HG02623 (cell line): ENCODE results near the gene LMBR1L.
"Not testable (repeated sequence)": the region's sequence is repeated elsewhere in the genome, so short reads cannot be mapped to it uniquely, and the experiment has no call there.

Experiments
- ATAC-seq: cut with Tn5 transposase; IDR thresholded peaks from one replicate; pipeline ENCODE4 v1.9.1; 2021; ENCODE audit warnings: moderate library complexity; ENCODE audit not compliant: unreplicated experiment

The LMBR1L gene

DNA sequence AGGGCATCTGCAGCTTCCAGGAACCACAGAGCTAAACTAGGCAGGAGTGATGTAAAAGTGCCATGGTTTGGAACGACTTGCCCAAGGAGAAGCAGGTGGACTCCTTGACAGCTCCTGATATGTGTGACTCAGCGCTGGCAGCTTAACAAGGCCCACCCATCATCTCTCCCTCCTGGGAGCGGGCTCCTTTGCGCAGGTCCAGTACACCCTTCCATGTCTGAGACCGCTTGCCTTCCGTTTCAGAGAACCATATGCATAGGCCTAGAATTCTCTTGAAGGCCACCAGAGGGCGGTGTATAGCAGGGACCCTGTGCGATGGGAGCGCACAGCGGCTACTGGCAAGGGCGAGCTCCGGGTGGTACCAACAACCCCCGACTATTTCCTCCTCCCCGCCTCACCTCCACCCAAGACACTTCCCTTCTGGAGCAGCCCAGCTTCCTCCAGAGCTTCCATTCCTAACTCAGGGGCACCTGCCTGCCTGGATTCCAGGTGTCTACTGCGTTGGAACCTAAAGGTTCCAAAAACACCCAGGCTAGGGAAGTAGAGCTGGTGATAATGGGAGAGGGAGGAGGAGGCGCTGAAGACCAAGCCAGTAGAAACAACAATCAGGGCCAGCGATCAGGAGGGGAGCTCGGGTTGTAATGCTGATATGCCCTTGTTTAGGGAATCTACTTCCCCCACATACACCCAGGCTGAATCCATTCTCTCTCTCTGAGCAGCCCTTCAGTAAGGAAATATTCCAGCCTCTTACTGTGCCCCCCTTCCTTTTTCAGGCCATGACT is 22.3 kb downstream of the LMBR1L start:
- peak; percentile 77 for ATAC-seq

GRCh38 chr12:49086116-49086515 is 24.5 kb downstream of the LMBR1L start:
- ATAC-seq: no peak

DNA sequence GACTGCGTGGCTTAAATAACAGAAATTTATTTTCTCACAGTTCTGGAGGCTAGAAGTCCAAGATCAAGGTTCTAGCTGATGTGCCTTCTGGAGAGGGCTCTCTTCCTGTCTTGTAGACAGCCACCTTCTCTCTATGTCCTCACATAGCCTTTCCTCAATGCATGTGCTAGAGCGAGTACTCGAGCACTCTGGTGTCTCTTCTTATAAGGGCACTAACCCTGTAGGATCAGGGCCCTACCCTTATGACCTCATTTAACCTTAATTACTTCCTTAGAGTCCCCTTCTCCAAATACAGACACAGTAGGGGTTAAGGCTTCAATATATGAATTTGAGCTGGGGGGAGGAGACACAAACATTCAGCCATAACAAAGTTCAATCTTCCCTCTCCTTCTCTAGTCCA is 26.2 kb downstream of the LMBR1L start:
- ATAC-seq: no peak

GRCh38 chr12:49079793-49080192 is 30.9 kb downstream of the LMBR1L start:
- no peak for ATAC-seq

DNA sequence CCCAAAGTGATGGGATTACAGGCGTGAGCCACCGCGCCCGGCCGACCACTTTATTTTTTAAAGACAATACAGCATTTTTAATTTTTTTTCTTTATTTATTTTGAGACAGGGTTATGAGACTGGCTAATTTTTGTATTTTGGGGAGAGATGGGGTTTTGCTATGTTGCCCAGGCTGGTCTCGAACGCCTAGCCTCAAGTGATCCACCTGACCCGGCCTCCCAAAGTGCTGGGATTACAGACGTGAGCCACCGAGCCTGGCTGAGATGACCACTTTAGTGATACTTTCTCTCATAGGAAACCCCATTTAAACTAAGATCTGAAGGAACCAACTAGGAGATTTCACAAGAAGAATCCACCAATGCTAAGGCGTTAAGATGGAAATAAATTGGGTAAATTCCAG is 39.7 kb downstream of the LMBR1L start:
- ATAC-seq: no peak

DNA sequence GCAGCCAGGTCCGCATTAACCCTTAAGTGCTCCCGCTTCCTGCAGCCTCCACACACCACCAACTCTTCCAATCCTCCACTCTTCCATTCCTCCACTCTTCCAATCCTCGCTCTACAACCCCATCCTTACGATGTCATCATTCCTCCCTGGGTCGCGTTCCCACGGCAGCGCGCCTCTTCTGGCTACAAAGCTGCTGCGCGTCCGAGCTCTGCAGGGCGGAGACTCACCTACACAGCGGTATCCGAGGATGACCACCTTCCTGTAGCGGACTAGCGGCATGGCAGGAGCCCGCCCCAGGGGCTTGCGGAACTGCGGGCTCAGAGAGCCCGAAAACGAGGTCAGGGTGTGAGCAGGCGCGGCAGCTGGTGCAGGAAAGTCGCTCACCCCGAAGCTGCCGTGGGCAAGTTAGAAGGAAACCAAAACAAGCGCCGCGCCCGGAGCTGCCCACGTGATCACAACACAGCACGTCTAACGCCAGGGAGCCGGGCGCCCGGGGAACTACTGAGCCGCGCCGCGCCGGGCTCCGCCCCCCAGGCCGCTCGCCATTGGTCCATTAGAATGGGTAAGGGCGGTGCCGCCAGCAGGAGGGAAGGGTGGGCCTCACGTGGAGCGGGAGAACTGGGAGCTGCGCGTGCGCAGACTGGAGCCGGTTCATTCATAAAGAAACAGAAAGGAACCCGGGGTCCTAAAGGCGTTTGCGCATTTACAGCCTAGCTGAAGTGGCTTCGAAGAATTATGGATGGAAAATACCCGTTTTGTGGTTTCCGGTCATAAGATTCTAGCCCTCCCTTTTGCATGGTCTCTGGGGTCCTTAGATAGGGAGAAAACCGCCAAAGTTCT is 40.9 kb downstream of the LMBR1L start, which contains the start of gene RHEBL1:
TSS of gene RHEBL1 (minus strand) at position 473 of the 840 bp plus-strand sequence. CDS start at position 279, 194 bp downstream.
- ATAC-seq: peak; percentile 99

DNA sequence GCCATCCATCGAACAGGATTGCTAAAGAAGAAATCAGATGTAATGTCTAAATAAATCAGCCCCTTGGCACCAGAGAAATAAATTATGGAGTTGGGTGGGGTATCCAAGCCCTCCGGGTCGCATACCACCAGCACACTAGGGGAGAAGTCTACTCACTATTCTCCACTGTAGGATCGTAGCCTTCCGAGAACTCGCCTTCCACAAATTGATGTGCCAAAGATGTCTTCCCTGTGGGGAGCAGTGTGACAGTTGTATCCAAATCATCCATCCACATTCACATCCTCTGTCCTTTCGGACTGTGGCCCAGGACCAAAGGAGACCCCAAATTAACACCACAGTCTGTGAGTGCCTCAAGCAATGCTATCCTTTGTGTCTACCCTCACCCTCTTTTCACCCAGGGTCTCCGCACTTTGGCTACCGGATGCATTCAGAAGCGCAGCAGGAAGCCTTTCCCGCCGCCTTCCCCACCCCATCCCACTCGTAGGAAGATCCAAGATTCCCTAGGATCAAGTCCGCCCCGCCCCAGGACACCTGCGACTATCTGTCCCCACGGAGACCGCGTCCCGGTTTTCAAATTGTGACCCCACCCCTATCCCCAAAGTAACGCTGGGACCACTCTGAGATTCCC is 41.7 kb downstream of the LMBR1L start:
- no peak for ATAC-seq

DNA sequence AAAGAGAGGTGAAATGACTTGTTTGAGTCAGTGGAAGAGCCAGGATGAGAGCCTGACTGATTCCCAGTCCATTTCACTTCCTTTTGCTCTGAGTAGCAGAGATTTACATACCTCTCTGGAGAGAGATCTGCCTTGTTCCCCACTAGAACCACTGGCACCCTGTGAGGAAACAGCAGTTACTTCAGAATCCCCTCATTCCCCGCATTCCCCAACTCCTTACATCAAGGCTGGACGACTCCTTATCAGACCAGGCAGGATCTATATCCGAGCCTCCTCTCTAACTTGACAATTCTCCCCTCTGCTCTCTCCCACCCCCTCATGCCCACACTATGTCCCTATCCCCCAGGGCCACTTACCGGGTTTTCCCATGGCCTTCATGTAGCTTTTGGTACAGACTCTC is 44.5 kb downstream of the LMBR1L start:
- ATAC-seq: no peak

DNA sequence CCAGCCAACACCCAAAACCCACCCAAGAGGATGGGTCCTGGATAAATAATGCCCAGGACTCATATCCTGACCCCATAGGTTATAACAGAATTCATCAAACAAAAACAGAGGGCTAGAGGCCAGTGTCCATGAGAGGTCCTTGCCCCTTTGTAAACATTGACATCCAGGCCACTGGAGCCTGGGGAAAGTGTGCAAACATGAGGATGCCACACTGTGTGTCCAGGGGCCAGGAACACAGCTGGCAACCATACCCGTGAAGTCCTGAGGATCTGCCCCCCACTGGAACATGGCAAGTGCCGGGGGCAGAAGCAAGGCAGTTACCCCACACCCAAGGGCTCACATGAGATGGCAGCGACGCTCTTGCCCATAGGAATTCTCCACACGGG is 45.9 kb downstream of the LMBR1L start:
- ATAC-seq: no peak

GRCh38 chr12:49061916-49062315 is 48.7 kb downstream of the LMBR1L start:
- ATAC-seq: not testable (repeated sequence)

DNA sequence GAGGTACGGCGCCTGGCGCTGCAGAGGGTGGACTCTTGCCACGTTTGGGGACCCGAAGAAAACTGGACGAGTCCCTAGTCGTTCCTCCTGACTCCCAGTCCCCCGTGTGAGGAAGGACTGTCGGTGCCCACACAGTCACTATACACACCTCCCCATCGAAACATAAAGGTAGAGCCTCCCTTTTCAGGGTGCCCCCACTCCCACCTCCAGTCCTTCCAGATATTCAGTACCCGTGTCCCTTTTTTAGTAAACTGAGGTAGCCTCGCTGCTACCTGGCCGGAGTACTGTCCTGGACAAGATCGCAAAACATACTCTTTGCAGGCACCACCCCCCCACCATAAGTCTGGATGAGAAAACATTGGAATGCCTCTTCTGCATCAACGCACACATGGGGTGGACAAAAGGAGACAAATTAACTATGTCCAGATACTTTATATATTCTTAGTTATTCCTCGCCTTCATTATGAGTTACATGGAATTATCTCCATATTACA is 49.4 kb downstream of the LMBR1L start:
- peak; percentile 6 for ATAC-seq

GRCh38 chr12:49060237-49061156 is 50.1 kb downstream of the LMBR1L start, which contains the start of gene KMT2D:
TSS of gene KMT2D (minus strand) at chr12:49060794. CDS start at chr12:49055324, 5,470 bp downstream.
- ATAC-seq: peak; percentile 33

- ATAC-seq: peak; percentile 5
These were observed 51.1 kb downstream of the LMBR1L start for GRCh38 chr12:49059299-49060171.

- no peak for ATAC-seq
These were observed 51.7 kb downstream of the LMBR1L start for GRCh38 chr12:49059045-49059298.

DNA sequence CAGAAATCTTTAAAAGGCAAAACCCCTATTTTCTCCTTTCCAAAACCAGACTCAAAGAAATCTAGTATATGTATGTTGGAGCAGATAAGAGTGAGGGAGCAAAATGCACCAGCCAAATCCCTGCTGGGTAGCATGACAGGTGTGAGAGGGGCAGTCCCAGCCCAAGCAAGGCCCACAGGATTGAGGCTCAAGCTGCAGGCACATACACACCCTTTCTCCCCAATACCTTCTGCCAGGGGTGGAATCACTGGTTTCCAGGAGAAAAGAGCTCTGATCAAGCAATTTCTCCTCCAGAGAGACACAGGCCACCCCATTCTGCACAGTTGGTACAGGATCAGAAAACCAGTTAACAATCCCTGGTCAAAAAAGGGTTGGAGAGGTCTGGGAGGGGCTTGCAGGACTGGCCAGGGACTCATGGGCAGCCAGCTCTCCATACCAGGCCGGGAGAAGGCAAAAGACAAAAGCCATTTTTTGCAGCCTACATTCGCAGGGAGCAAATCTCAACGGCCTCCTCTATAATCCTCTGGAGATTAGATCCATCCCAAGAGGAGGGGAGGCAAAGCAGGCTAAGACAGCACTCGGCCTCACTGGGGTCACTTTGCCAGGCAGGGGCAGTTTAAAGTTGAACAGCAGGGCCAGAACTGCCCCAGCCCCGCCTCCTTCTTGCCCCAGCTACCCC is 52.1 kb downstream of the LMBR1L start:
- no peak for ATAC-seq

DNA sequence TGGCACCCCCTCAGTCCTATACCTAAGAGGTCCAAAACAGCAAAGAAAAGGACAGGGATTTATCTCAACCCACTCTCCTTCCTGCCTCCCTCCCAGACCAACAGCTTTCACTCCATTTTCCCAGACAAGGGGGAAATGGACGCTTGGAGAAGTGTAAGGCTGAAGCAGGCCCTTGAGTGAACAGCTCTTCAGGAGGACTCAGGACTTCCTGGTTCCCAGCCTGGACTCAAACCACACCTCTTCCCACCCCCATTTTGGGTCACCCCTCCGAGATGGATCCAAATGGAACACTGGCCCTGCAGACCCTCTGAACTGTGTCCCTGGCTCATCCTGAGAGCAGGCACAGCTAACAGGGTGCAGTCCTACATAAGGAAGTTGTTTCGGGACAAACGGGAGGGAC is 52.8 kb downstream of the LMBR1L start:
- ATAC-seq: no peak

DNA sequence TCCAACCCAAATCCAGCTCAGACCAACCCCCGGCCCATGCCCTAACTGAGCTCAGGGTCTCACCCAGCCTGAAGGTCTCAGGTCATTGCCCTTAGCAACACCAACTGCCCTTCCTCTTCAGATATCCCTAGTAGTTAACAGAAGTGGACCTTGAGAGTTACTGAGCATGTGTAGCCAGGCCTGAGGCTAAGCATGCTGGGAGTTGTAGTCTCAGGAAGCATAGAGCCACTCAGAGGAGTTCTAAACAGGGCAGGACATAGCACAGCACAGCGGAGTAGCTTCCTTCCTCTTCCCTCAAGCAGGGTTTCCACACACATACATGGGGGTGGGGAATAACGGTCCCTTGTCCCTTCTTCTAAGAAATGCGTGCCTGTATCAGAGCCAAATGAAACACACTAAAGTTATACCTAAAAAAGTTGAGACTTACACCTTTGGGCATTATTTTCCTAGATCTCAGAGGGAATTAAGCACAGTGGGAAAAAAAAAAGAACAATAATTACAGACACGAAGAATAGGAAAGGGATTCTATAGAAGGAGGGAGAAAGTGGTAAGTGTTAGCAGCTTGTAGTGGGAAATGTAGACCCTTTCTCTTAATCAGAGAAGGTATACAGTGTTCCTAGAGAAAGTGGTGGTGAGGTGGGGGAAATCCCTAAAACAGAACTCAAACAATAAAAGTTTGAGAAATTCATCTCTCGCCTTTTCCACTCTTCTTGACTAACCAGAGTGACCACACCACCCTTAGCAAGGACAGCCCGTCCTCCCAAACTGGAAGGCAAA is 54.5 kb downstream of the LMBR1L start:
- ATAC-seq: peak; percentile 62

DNA sequence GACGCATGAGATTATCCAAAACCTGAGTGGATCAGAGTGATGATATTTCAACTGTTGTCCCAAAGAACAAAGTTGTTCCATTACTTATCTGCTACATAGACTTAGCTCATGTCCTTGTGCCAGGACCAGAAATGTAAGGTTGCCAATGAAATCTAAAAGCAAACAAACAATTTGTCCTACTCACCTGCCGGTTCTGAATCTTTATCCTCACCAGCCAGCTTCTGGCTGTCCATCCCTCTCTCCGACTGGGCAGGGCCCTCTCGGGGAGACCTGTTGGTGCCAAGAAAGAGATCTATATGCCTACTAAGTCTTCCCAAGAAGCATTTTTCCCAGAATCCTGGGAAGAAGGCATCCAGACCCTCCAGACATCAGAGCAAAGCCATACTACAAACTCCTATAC is 55.6 kb downstream of the LMBR1L start:
- ATAC-seq: no peak
